ENCODE results near the gene AP3B2.

AP3B2 gene

GRCh38 chr15:82697735-82698407 lies 11.8 kb downstream of the AP3B2 start:
- DNase-seq: no peak

GRCh38 chr15:82692171-82692570 lies 17.5 kb downstream of the AP3B2 start:
- DNase-seq: no peak

- no peak for DNase-seq
These were observed 20.5 kb downstream of the AP3B2 start for GRCh38 chr15:82689147-82689546.

- DNase-seq: no peak
These were observed 21.0 kb downstream of the AP3B2 start for GRCh38 chr15:82688691-82689090.

- no peak for DNase-seq
These were observed 28.3 kb downstream of the AP3B2 start for GRCh38 chr15:82681371-82681770.

- DNase-seq: peak; percentile 81
These were observed 29.2 kb downstream of the AP3B2 start for GRCh38 chr15:82680200-82681102.

GRCh38 chr15:82679626-82680199 lies 30.0 kb downstream of the AP3B2 start:
- no peak for DNase-seq

GRCh38 chr15:82677720-82678323 lies 31.9 kb downstream of the AP3B2 start:
- DNase-seq: no peak

- no peak for DNase-seq
These were observed 34.8 kb downstream of the AP3B2 start for GRCh38 chr15:82674873-82675272.

GRCh38 chr15:82670699-82671098 lies 39.0 kb downstream of the AP3B2 start:
- no peak for DNase-seq

- no peak for DNase-seq
These were observed 43.1 kb downstream of the AP3B2 start for GRCh38 chr15:82666606-82667005.

GRCh38 chr15:82664021-82664420 lies 45.7 kb downstream of the AP3B2 start:
- no peak for DNase-seq

GRCh38 chr15:82663186-82663600 lies 46.5 kb downstream of the AP3B2 start:
- peak; percentile 35 for DNase-seq

GRCh38 chr15:82662641-82663040 lies 47.0 kb downstream of the AP3B2 start:
- no peak for DNase-seq

GRCh38 chr15:82660378-82660777 lies 49.3 kb downstream of the AP3B2 start:
- DNase-seq: no peak

GRCh38 chr15:82656641-82657266 lies 52.9 kb downstream of the AP3B2 start:
- no peak for DNase-seq

- no peak for DNase-seq
These were observed 54.1 kb downstream of the AP3B2 start for GRCh38 chr15:82655606-82656005.

GRCh38 chr15:82653483-82654168 lies 56.0 kb downstream of the AP3B2 start:
- no peak for DNase-seq

- DNase-seq: no peak
These were observed 58.0 kb downstream of the AP3B2 start for GRCh38 chr15:82651708-82652107.

GRCh38 chr15:82650046-82650670 lies 59.5 kb downstream of the AP3B2 start:
- no peak for DNase-seq

GRCh38 chr15:82649226-82649999 lies 60.3 kb downstream of the AP3B2 start:
- no peak for DNase-seq
